AG10803 (cell line): ENCODE measurements around the gene ST14.

ENCODE experiments used
- DNase-seq: peaks from one replicate; pipeline ENCODE4 v3.0.0; 2010; ENCODE audit warnings: low read depth
- H3K4me3 ChIP-seq: 2 replicates; pipeline ENCODE4 v1.5.1; 2011; ENCODE audit warnings: mild to moderate bottlenecking, low read length, control low read depth
- CTCF ChIP-seq: conservative IDR thresholded peaks from 2 replicates; pipeline ENCODE4 v1.5.1; 2011; ENCODE audit warnings: mild to moderate bottlenecking, low read length, control low read depth, inconsistent platforms

Gene ST14

GRCh38 chr11:130209128-130209932 is 49.7 kb downstream of the ST14 start:
- H3K4me3 ChIP-seq, result no peak overlapping the region
- no peak for TF ChIP-seq CTCF
- DNase-seq, result no peak

GRCh38 chr11:130209954-130210854 is 50.6 kb downstream of the ST14 start:
- TF ChIP-seq CTCF, result no peak
- DNase-seq, result no peak
- H3K4me3 ChIP-seq, result no peak overlapping the region

- DNase-seq, result no peak
- no peak for TF ChIP-seq CTCF
- H3K4me3 ChIP-seq, result no peak overlapping the region
Observed at GRCh38 chr11:130211144-130211543, 51.6 kb downstream of the ST14 start.

GRCh38 chr11:130211781-130212401 is 52.3 kb downstream of the ST14 start:
- TF ChIP-seq CTCF, result no peak
- DNase-seq, result no peak
- no peak overlapping the region for H3K4me3 ChIP-seq

GRCh38 chr11:130212431-130212961 is 52.9 kb downstream of the ST14 start:
- no peak for TF ChIP-seq CTCF
- no peak overlapping the region for H3K4me3 ChIP-seq
- no peak for DNase-seq

- peak; percentile 91 for TF ChIP-seq CTCF
- no peak overlapping the region for H3K4me3 ChIP-seq
- no peak for DNase-seq
Observed at GRCh38 chr11:130213143-130213978, 53.8 kb downstream of the ST14 start.
